Effector memory CD4-positive, alpha-beta T cell (primary cell): ENCODE data around the gene POU2AF3.

ENCODE experiments used
- DNase-seq, 3 donors: peaks; one replicate each; pipeline ENCODE4 v3.0.0-alpha.2; 2020
- H3K27ac ChIP-seq: 2 replicates; pipeline ENCODE4 v1.7.0; 2013; ENCODE audit warnings: mild to moderate bottlenecking, low read length, moderate library complexity; ENCODE audit not compliant: insufficient read depth, poor library complexity, severe bottlenecking
- H3K27me3 ChIP-seq: replicated peaks from 2 replicates; pipeline ENCODE4 v1.7.0; 2013; ENCODE audit warnings: mild to moderate bottlenecking, low read length; ENCODE audit not compliant: insufficient read depth, control insufficient read depth, poor library complexity, severe bottlenecking
- H3K36me3 ChIP-seq: 2 replicates; pipeline ENCODE4 v1.7.0; 2013; ENCODE audit warnings: mild to moderate bottlenecking, low read length, moderate library complexity; ENCODE audit not compliant: control insufficient read depth, insufficient read depth
- H3K4me1 ChIP-seq: 2 replicates; pipeline ENCODE4 v1.7.0; 2013; ENCODE audit warnings: low read length, mild to moderate bottlenecking; ENCODE audit not compliant: control insufficient read depth, insufficient read depth, poor library complexity, severe bottlenecking
- H3K4me3 ChIP-seq: 2 replicates; pipeline ENCODE4 v1.7.0; 2013; ENCODE audit warnings: low read length, low read depth, mild to moderate bottlenecking; ENCODE audit not compliant: insufficient read depth, poor library complexity, severe bottlenecking
- H3K9me3 ChIP-seq: 2 replicates; pipeline ENCODE4 v1.7.0; 2013; ENCODE audit warnings: mild to moderate bottlenecking, low read length, moderate library complexity; ENCODE audit not compliant: control insufficient read depth

POU2AF3 gene

GRCh38 chr11:111351374-111352055 lies 53.2 kb downstream of the POU2AF3 start:
- Histone ChIP-seq H3K27ac (no peak overlapping the region), H3K36me3 (no peaks in the 10 kb centered on the region), H3K9me3 (no peaks in the 10 kb centered on the region), H3K4me3 (no peak overlapping the region), H3K4me1 (no peaks in the 10 kb centered on the region), H3K27me3 (no peaks in the 10 kb centered on the region)
- DNase-seq, result no peak

GRCh38 chr11:111352231-111352746 lies 53.9 kb downstream of the POU2AF3 start:
- Histone ChIP-seq H3K36me3 (no peaks in the 10 kb centered on the region), H3K4me3 (no peak overlapping the region), H3K27ac (no peak overlapping the region), H3K27me3 (no peaks in the 10 kb centered on the region), H3K9me3 (no peaks in the 10 kb centered on the region), H3K4me1 (no peaks in the 10 kb centered on the region)
- DNase-seq, result no peak

- no peak for DNase-seq
- Histone ChIP-seq H3K27me3 (no peaks in the 10 kb centered on the region), H3K36me3 (no peaks in the 10 kb centered on the region), H3K27ac (no peak overlapping the region), H3K4me1 (no peaks in the 10 kb centered on the region), H3K9me3 (no peaks in the 10 kb centered on the region), H3K4me3 (no peak overlapping the region)
Measured at GRCh38 chr11:111352935-111353710, 54.8 kb downstream of the POU2AF3 start.

- H3K36me3 ChIP-seq, result no peaks in the 10 kb centered on the region
- H3K9me3 ChIP-seq, result no peaks in the 10 kb centered on the region
- H3K27ac ChIP-seq, result no peak overlapping the region
- H3K27me3 ChIP-seq, result no peaks in the 10 kb centered on the region
- no peaks in the 10 kb centered on the region for H3K4me1 ChIP-seq
- DNase-seq, result no peak
- no peak overlapping the region for H3K4me3 ChIP-seq
Measured at GRCh38 chr11:111353776-111354600, 55.6 kb downstream of the POU2AF3 start.

- no peaks in the 10 kb centered on the region for H3K9me3 ChIP-seq
- H3K27me3 ChIP-seq, result no peaks in the 10 kb centered on the region
- no peak overlapping the region for H3K4me3 ChIP-seq
- DNase-seq, result no peak
- no peaks in the 10 kb centered on the region for H3K4me1 ChIP-seq
- H3K36me3 ChIP-seq, result no peaks in the 10 kb centered on the region
- no peak overlapping the region for H3K27ac ChIP-seq
Measured at GRCh38 chr11:111354601-111354891, 56.2 kb downstream of the POU2AF3 start.

GRCh38 chr11:111355101-111355500 lies 56.8 kb downstream of the POU2AF3 start:
- H3K4me1 ChIP-seq, result no peaks in the 10 kb centered on the region
- no peaks in the 10 kb centered on the region for H3K9me3 ChIP-seq
- H3K27me3 ChIP-seq, result no peaks in the 10 kb centered on the region
- H3K36me3 ChIP-seq, result no peaks in the 10 kb centered on the region
- no peak for DNase-seq
- no peak overlapping the region for H3K27ac ChIP-seq
- no peak overlapping the region for H3K4me3 ChIP-seq

GRCh38 chr11:111355956-111356659 lies 57.8 kb downstream of the POU2AF3 start:
- no peak overlapping the region for H3K27ac ChIP-seq
- no peaks in the 10 kb centered on the region for H3K4me1 ChIP-seq
- H3K9me3 ChIP-seq, result no peaks in the 10 kb centered on the region
- H3K27me3 ChIP-seq, result no peaks in the 10 kb centered on the region
- DNase-seq, result no peak
- H3K36me3 ChIP-seq, result no peaks in the 10 kb centered on the region
- H3K4me3 ChIP-seq, result no peak overlapping the region

GRCh38 chr11:111356660-111357048 lies 58.3 kb downstream of the POU2AF3 start:
- no peak for DNase-seq

GRCh38 chr11:111357150-111358037 lies 59.0 kb downstream of the POU2AF3 start:
- no peaks in the 10 kb centered on the region for H3K4me1 ChIP-seq

More at GRCh38 chr11:111356660-111357048, 58.3 kb downstream of the POU2AF3 start:
- Histone ChIP-seq H3K36me3 (no peaks in the 10 kb centered on the region), H3K4me1 (no peaks in the 10 kb centered on the region), H3K27me3 (no peaks in the 10 kb centered on the region), H3K27ac (no peak overlapping the region), H3K9me3 (no peaks in the 10 kb centered on the region), H3K4me3 (no peak overlapping the region)

More at GRCh38 chr11:111357150-111358037, 59.0 kb downstream of the POU2AF3 start:
- DNase-seq, result no peak
- Histone ChIP-seq H3K9me3 (no peaks in the 10 kb centered on the region), H3K27ac (no peak overlapping the region), H3K4me3 (no peak overlapping the region), H3K36me3 (no peaks in the 10 kb centered on the region), H3K27me3 (no peaks in the 10 kb centered on the region)
